PFSK-1 (cell line): ENCODE measurements around the gene AKAP13. TPM values are rescaled to one million over a fixed set of nuclear protein-coding genes. Genes with fewer than 3 reads are reported as not detected.

Experiments
- FOXP2 ChIP-seq: optimal IDR thresholded peaks from 2 replicates; pipeline ENCODE3; 2011; ENCODE audit warnings: borderline replicate concordance, control low read depth, inconsistent platforms; ENCODE audit not compliant: insufficient read depth; ENCODE audit errors: extremely low read length, extremely low read depth
- POLR2AphosphoS5 ChIP-seq: IDR thresholded peaks from 2 replicates; pipeline ENCODE4 v1.6.1; 2012; ENCODE audit warnings: low read depth, mild to moderate bottlenecking, control low read depth, low read length, moderate library complexity
- SIN3A ChIP-seq: IDR thresholded peaks from 2 replicates; pipeline ENCODE4 v1.6.1; 2012; ENCODE audit warnings: mild to moderate bottlenecking, low read length, moderate library complexity, borderline replicate concordance; ENCODE audit not compliant: insufficient read depth
- TAF1 ChIP-seq: IDR thresholded peaks from 2 replicates; pipeline ENCODE4 v1.6.1; 2012; ENCODE audit warnings: low read length, control low read depth, borderline replicate concordance; ENCODE audit not compliant: insufficient read depth
- polyA plus RNA-seq: library from polyadenylated mRNA; unstranded; fragments of >200 nt; gene quantifications from one replicate; pipeline ENCODE4 v1.2.1, GENCODE V29; 2012; ENCODE audit warnings: low read depth, missing spikeins; ENCODE audit not compliant: insufficient read length
- TF ChIP-seq, protein P1 (sequence below), 2 experiments: IDR thresholded peaks; 2 replicates each; pipeline versions ENCODE4 v1.6.1 to v1.8.0; 2011 to 2012; ENCODE audit warnings: low read depth in 2 of 2, low read length in 2 of 2, control low read depth in 1 of 2, inconsistent platforms in 1 of 2, mild to moderate bottlenecking in 1 of 2, moderate library complexity in 1 of 2; ENCODE audit not compliant: insufficient read depth in 1 of 2

Gene AKAP13, protein sequence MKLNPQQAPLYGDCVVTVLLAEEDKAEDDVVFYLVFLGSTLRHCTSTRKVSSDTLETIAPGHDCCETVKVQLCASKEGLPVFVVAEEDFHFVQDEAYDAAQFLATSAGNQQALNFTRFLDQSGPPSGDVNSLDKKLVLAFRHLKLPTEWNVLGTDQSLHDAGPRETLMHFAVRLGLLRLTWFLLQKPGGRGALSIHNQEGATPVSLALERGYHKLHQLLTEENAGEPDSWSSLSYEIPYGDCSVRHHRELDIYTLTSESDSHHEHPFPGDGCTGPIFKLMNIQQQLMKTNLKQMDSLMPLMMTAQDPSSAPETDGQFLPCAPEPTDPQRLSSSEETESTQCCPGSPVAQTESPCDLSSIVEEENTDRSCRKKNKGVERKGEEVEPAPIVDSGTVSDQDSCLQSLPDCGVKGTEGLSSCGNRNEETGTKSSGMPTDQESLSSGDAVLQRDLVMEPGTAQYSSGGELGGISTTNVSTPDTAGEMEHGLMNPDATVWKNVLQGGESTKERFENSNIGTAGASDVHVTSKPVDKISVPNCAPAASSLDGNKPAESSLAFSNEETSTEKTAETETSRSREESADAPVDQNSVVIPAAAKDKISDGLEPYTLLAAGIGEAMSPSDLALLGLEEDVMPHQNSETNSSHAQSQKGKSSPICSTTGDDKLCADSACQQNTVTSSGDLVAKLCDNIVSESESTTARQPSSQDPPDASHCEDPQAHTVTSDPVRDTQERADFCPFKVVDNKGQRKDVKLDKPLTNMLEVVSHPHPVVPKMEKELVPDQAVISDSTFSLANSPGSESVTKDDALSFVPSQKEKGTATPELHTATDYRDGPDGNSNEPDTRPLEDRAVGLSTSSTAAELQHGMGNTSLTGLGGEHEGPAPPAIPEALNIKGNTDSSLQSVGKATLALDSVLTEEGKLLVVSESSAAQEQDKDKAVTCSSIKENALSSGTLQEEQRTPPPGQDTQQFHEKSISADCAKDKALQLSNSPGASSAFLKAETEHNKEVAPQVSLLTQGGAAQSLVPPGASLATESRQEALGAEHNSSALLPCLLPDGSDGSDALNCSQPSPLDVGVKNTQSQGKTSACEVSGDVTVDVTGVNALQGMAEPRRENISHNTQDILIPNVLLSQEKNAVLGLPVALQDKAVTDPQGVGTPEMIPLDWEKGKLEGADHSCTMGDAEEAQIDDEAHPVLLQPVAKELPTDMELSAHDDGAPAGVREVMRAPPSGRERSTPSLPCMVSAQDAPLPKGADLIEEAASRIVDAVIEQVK (N-terminal part only)
- 18.9 TPM for polyA plus RNA-seq

DNA sequence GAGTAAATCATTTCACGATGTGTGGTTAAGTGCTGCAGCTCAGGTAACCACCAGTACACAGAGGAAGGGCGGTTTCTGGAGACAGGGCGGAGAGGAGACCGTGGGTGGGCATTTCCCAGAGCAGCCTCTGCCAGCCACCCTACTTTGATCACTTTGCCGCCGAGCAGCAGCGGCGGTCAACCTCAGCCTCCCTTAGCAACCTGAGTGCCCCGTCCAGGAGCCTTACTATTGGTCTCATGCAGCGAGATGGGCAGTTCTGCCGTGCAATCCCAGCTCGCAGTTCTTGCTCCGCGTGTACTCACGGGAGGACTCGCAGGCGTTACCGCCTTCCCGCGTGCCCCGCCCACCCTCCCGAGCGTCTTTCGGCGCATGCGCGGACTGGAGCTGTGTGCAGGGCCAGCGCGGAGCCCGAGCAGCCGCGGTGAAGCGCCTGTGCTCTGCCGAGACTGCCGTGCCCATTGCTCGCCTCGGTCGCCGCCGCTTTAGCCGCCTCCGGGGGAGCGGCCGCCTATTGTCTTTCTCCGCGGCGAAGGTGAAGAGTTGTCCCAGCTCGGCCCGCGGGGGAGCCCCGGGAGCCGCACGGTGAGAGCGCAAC, at the start of gene AKAP13:
Gene AKAP13 (plus strand): TSS at position 387 of the 595 bp plus-strand sequence. CDS start 105,118 bp downstream, outside the sequence.
- TF ChIP-seq POLR2AphosphoS5 = peak; percentile 74
- no peak for TF ChIP-seq TAF1
- no peak for TF ChIP-seq SIN3A
- TF ChIP-seq FOXP2 = no peak
- TF ChIP-seq, protein P1, sequence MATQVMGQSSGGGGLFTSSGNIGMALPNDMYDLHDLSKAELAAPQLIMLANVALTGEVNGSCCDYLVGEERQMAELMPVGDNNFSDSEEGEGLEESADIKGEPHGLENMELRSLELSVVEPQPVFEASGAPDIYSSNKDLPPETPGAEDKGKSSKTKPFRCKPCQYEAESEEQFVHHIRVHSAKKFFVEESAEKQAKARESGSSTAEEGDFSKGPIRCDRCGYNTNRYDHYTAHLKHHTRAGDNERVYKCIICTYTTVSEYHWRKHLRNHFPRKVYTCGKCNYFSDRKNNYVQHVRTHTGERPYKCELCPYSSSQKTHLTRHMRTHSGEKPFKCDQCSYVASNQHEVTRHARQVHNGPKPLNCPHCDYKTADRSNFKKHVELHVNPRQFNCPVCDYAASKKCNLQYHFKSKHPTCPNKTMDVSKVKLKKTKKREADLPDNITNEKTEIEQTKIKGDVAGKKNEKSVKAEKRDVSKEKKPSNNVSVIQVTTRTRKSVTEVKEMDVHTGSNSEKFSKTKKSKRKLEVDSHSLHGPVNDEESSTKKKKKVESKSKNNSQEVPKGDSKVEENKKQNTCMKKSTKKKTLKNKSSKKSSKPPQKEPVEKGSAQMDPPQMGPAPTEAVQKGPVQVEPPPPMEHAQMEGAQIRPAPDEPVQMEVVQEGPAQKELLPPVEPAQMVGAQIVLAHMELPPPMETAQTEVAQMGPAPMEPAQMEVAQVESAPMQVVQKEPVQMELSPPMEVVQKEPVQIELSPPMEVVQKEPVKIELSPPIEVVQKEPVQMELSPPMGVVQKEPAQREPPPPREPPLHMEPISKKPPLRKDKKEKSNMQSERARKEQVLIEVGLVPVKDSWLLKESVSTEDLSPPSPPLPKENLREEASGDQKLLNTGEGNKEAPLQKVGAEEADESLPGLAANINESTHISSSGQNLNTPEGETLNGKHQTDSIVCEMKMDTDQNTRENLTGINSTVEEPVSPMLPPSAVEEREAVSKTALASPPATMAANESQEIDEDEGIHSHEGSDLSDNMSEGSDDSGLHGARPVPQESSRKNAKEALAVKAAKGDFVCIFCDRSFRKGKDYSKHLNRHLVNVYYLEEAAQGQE (IDR thresholded peaks at IDR 0.05; ENCODE audit: insufficient read depth in 1 of 2, low read depth in 2 of 2, low read length in 2 of 2) = 0 out of 4 replicates have a peak, but pooled peaks of 1 of the 2 experiments have one; percentile 1

DNA sequence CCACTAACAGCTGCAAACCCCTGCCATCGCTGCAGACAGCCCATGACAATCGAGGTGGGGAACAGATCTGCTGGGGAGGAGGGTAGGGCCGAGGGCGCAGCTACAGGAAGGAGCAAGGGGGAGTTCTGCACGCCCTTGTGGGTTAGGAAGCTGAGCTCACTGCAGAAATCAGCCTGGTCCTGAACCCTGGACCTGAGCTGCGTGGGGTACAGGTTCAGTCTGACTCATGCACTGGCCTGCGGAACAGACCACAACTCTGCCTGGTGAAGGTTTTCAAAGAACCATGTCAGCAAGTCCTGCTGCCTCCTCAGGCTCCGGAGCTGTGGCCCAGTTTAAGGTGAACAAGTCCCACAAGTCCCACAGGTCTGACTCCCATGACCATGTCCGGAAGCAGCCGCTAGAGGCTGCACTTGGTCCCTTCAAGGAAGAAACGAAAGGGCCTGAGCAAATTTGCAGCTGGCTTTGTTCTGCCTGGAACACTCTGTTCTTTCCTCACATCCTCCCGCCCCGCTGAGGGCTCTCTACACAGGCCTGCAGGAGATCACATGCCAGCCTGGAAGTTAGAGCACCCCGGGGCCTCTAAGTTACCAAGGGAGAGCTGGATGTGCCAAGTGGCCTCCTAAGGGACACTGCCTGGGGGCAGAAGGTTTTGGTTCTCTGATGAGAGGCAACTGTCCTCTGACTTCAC, 49.4 kb upstream of the AKAP13 start:
- TF ChIP-seq FOXP2 = peak; percentile 28
- TF ChIP-seq SIN3A = no peak
- no peak for TF ChIP-seq TAF1

DNA sequence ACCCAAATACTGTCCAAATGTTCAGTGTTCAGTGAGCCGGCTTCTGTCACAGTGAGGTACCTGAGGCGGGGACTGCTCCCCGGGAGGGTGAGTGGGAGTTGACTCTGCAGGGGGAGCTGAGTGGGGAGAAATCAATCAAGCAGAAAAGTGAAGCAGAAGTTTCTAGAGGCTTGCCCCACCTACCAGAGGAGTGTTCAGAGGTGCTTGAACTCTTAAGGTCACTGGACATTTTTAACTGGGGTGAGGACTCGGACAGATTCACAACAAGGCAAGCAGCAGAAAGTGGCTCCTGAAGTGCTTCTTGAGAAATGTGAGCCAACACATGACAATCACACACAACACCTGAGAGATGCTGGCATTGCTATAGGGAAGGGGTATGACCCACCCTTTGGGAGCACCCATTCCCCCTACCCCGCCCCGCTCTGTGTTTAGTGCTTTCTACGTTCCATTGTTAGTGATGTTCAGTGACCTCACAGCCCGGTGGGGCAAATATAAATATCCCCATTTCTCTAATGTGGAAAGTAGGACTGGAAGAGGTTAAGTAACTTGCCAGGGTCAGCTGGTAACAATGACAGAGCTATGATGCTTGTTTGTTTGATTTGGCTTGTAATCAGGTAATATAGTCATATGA, 48.6 kb upstream of the AKAP13 start:
- TF ChIP-seq, protein P1 (IDR thresholded peaks at IDR 0.05; ENCODE audit: insufficient read depth in 1 of 2, low read depth in 2 of 2, low read length in 2 of 2) = no peak
- TF ChIP-seq SIN3A (no peak), TAF1 (no peak), FOXP2 (no peak), POLR2AphosphoS5 (no peak)

DNA sequence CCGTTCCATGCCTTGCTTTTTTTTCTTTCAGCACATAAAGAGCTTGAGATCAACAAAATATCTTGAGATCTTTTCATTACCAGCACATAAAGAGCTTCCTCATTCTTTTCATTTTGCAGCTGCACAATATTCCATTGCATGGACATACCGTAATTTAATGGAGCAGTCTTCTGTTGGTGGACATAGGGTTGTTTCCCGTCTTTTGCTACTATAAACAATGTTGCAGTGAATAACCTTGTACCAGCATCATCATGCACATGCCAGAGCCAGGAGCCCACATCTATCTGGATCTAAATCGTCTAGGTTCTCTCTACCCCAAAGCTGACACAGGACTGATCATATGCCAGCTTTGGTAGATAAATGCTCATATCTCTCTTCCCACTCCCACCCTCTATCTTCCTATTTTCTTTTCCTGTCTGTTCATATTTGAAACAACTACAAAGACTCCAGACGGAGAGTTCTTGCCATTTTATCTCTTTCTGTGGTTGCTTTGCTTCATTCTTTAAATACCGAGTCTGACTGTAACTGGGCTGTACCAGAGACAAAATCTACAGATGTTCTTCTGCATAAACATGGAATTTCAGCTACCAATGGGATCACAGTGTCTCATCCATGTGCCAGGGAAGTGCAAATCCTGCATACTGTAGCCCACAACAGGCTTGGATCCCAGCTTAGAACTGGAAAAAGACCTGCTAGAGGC, 47.1 kb upstream of the AKAP13 start:
- TF ChIP-seq, protein P1 (IDR thresholded peaks at IDR 0.05; ENCODE audit: insufficient read depth in 1 of 2, low read depth in 2 of 2, low read length in 2 of 2) = no peak
- no peak for TF ChIP-seq SIN3A
